GM12892 (cell line): ENCODE measurements around the gene MEIOSIN.
"Not testable (repeated sequence)": the region's sequence is repeated elsewhere in the genome, so short reads cannot be mapped to it uniquely, and the experiment has no call there.

Experiments
- DNase-seq: peaks from one replicate; pipeline ENCODE4 v3.0.0; 2011; ENCODE audit not compliant: insufficient read length
- FAIRE-seq: peaks from 2 replicates; lab custom pipeline; 2011; peaks lifted over from hg19 to GRCh38; lab: Jason Lieb, UNC
- POLR2A ChIP-seq: IDR thresholded peaks from 2 replicates; pipeline ENCODE4 v1.6.1; 2011; ENCODE audit warnings: low read depth, low read length, control low read depth
- POLR2AphosphoS5 ChIP-seq: IDR thresholded peaks from 2 replicates; pipeline ENCODE4 v1.6.1; 2011; ENCODE audit warnings: low read depth, low read length, control low read depth
- TAF1 ChIP-seq: IDR thresholded peaks from 2 replicates; pipeline ENCODE4 v1.6.1; 2011; ENCODE audit warnings: low read depth, mild to moderate bottlenecking, control low read depth, low read length, borderline replicate concordance

MEIOSIN gene

DNA sequence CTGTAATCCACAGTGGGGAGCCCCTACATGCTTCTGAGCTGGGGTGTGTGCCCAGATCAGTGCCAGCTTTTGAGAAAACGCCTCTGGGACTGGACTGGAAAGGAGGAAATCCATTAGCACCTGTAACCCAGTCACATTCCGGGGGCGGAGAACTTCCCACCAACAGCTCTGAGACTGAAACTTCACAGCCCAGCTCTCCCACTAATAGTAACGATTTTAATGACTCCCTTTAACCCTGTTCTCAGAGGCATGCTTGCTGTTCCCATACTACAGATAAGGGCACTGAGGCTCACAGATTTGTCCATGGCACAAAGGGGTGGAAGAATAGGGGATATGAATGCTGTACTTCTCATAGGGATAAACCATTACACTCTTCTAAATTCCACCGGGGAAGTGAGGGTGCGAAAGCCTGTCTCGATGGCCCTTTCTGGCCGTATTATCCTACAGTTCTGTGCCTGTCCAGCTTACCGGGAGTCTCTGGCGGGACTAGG lies 3.4 kb upstream of the MEIOSIN start:
- FAIRE-seq (peak; percentile 84), DNase-seq (no peak)

DNA sequence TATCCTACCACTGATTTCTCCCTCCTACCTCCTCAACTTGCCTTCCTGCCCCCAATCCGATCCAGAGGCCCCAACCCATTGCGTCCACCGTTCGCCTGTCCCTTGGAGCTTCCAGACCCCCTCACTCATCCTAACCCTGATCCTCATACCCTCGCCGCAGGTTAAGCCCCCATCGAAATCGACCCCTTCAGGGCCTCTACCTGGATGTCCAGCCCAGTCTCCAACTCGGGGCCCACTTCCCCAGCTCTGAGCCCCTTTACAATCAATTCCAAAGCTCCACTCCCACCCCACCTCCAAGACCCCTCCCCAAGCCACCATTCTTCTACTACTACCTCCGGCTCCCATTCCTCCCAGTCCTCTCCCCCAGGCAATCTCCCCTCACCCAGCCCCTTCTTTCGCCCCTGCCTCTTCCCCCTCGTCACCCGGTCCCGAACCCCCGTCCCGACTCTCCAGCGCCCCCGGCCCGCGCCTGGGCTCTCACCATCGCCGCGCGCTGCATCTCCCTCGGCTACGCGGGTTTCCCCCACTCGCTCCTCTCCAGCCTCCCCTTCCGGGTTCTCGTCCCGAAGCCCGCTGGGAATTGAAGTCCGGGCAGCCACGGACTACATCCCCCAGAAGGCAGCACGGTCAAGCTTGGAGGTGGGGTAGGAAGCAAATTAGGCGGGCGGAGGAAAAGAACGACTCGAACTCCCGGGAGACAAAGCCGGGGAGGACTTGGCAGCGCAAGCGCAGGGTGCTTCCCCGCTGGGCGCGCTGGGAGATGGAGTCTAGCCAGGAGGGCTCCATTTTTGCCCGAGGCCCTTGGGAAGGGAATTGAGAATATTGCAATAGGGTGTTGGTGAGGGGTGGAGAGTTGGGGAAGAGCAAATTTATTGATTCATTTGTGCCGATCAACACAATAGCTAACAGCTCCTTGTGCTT lies 2.6 kb upstream of the MEIOSIN start, which contains the start of gene FBXO46:
TSS of gene FBXO46 (minus strand) at position 529 of the 921 bp plus-strand sequence. CDS start 17,401 bp downstream, outside the sequence.
- DNase-seq (peak; percentile 96), FAIRE-seq (peak; percentile 99)
- peak; percentile 11; the same call in 1 of the 2 replicates for TF ChIP-seq TAF1
- peak; percentile 78; the same call in 1 of the 2 replicates for TF ChIP-seq POLR2A
- TF ChIP-seq POLR2AphosphoS5, result no peak

More for the DNA sequence above, 3.4 kb upstream of the MEIOSIN start:
- no peak for TF ChIP-seq POLR2A

DNA sequence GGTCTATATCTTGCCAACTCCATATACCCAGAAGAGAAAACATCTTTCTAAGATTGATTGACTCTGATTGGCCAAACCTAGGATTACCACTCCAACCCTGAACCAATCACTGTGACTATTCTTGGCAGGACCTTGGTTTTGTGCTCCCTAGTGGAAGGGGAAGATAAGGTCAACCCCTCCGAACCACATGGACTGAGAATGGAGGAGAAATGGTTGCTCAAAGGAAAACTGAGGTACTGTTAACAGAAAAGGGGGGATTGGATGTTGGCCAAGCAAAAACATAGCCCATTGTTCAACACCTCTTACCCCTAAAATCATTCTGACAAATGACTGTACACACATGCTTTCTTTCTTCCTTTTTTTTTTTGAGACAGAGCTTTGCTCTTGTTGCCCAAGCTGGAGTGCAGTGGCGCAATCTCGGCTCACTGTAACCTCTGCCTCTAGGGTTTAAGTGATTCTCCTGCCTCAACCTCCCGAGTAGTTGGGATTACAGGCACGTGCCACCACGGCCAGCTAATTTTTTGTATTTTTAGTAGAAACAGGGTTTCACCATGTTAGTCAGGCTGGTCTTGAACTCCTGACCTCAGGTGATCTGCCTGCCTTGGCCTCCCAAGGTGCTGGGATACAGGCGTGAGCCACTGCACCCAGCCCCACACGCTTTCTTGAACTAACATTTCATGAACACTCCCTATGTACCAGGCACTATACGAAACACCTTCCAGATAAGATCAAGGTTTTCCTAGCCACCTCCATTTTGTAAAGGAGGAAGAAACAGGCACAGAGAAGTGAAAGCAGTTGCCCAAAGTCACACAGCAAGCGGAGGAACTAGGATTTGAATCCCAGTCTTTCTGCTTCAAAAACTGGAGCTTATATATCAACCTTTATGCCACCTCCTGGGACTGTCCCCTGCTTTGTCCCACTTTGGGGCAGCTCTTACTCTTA lies 6.5 kb downstream of the MEIOSIN start:
- DNase-seq (no peak), FAIRE-seq (no peak)
- no peak for TF ChIP-seq POLR2A
- TF ChIP-seq POLR2AphosphoS5, result no peak
- TF ChIP-seq TAF1, result no peak

DNA sequence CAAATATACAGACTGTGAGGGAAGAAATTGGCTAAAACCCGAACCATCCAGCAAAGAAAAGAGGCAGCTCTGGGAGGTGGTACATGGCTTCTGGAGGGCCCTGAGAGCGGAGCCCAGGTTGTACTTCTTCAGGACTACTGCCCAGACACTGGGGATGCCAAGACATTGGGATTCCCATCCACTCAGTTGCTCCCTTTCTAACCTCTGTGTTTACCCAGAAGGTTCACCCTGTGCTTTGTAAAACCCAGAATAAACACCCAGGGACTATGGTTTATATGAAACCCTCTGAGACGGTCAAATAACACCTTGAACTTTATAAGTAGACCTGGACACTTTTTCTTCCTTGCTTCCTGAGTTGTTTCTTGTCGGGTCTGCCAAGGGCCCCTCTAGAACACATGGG lies 9.7 kb downstream of the MEIOSIN start:
- FAIRE-seq, result no peak
- TF ChIP-seq POLR2A (no peak), TAF1 (no peak)
- no peak for DNase-seq

DNA sequence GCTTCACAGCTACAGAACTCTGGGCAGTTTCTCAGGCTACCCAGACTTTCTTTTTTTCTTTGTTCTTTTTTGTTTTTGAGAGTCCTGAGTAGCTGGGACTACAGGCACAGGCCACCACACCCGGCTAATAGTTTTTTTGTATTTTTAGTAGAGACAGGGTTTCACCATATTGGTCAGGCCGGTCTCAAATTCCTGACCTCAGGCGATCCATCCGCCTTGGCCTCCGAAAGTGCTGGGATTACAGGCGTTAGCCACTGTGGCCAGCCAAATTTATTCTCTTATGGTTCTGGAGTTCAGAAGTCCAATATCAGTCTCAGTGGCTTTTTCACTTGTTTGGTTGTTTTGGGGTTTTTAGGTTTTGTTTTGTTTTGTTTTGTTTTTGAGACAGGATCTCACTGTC lies 12.4 kb downstream of the MEIOSIN start:
- FAIRE-seq (no peak), DNase-seq (no peak)

DNA sequence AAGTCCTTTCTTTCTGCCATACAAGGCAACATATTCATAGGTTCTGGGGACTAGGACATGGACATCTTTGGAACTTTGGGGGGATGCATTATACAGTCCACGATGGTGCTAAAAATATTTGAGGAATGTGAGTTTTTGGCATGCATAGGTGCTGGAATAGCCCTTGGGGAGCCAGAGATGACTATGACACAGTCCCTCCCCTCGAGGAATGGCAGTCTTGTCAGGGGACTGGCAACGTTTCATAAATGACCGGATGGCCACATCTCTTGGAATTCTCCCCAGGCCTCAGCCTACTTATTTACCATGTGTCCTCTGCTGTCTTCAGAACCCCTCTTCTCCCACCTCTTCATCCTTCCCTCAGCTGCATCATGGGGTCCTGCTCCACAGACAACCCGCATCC lies 13.6 kb downstream of the MEIOSIN start:
- TF ChIP-seq TAF1 (no peak), POLR2A (no peak), POLR2AphosphoS5 (no peak)
- DNase-seq (no peak), FAIRE-seq (no peak)

More for the DNA sequence above, 12.4 kb downstream of the MEIOSIN start:
- TF ChIP-seq POLR2A, result no peak
- no peak for TF ChIP-seq TAF1
- no peak for TF ChIP-seq POLR2AphosphoS5

DNA sequence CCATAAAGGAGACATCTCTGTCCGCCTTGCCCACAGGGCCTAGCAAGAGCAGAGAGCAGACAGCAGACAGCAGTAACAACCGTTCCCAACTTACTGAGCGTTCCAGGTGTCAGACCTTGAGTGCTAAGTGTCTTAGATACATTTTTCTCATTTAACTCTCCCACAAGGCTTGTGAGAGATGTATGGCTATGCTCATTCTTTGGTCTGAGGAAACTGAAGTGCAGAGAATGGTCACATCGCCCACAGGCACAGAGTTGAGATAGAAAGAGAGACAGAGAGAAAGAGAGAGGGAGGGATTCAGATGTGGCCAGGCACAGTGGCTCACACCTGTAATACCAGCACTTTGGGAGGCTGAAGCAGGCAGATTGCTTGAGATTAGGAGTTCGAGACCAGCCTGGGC lies 14.3 kb downstream of the MEIOSIN start:
- no peak for DNase-seq
- TF ChIP-seq POLR2AphosphoS5 (no peak), POLR2A (no peak), TAF1 (no peak)
- no peak for FAIRE-seq

DNA sequence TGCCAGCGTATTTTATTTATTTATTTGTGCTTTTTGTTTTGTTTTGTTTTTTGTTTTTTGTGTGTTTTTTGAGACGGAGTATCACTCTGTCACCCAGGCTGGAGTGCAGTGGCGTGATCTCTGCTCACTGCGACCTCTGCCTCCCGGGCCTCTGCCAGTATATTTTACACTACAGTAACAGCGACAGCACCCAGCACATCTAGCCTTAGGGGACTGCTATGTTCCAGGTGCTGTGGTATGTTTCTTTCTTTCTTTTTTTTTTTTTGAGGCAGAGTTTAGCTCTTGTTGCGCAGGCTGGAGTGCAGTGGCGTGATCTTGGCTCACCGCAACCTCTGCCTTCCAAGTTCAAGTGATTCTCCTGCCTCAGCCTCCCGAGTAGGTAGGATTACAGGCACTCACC lies 18.2 kb downstream of the MEIOSIN start:
- not testable (repeated sequence) for FAIRE-seq

DNA sequence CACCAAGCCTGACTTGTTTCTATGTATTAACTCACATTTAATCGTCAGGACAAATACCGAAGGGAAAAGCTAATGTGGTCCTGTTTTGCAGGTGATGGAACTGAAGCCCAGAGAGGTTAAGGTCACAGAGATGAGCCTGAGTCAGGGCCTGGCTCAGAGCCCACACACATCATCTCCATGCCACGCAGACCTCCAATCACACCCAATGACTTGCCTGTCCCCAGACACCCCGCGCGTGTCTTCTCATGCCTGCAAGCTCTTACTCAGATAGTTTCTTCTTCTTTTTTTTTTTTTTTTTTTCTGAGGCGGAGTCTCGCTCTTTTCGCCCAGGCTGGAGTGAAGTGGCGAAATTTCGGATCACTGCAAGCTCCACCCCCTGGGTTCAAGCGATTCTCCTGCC lies 19.4 kb downstream of the MEIOSIN start:
- no peak for TF ChIP-seq TAF1
- no peak for TF ChIP-seq POLR2AphosphoS5
- no peak for TF ChIP-seq POLR2A
- FAIRE-seq, result no peak
- no peak for DNase-seq

More for the DNA sequence above, 18.2 kb downstream of the MEIOSIN start:
- not testable (repeated sequence) for DNase-seq

DNA sequence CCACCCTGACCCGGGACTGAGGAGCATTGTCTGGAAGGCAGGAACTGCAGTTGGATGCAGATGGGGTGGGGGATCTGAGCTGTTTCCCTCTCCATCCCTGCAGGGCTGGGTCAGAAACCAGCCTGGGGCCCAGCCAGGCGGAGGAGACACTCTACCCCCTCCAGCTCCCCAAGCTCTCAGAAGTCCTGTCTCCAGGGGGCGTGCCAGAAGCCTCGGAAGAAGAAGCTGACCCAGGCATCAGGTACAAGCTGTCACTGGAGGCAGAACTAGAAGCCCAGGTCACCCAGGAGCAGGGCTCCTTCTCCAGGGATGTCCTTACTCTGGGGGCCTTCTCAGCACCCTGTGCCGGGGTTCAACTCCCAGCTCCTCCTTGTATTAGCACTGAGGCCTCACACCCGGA lies 20.3 kb downstream of the MEIOSIN start:
- peak; percentile 19 for DNase-seq
- no peak for TF ChIP-seq TAF1
- no peak for TF ChIP-seq POLR2AphosphoS5
- no peak for TF ChIP-seq POLR2A
- no peak for FAIRE-seq

DNA sequence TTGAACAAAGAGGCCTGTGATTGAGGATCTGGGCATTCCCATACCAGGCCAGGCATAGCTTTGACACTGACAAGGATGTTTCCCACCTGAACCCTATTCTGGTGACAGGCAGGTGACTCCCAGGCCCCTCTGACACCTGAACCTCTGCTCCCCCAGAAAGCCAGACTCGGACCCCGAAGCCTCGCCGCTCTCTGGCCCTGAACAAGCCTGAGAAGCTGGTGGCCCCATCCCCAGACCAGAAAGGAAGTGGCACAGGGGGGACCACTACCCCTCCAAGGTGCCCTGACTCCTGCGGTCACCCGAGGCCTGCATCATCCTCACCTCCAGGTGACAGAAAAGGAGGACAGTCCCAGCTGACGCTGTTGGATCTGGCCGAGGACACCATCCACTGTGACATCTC lies 21.1 kb downstream of the MEIOSIN start:
- no peak for DNase-seq
- FAIRE-seq, result no peak
- TF ChIP-seq POLR2A, result no peak
- TF ChIP-seq POLR2AphosphoS5, result no peak
- no peak for TF ChIP-seq TAF1

DNA sequence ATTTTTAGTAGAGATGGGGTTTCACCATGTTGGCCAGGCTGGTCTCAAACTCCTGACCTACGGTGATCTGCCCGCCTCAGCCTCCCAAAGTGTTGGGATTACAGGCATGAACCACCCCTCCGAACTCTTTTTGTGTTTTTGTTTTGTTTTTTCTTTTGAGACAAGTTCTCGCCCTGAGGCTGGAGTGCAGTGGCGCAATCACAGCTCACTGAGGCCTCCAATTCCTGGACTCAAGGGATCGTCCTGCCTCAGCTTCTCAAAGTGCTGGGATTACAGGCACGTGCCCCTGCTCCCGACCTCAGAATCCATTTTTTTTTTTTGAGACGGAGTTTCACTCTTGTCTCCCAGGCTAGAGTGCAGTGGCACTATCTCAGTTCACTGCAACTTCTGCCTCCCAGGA lies 24.5 kb downstream of the MEIOSIN start:
- TF ChIP-seq TAF1 (no peak), POLR2A (no peak), POLR2AphosphoS5 (no peak)
- DNase-seq (no peak), FAIRE-seq (no peak)
